ENCODE data around the gene PPP2R5B. TPM values are rescaled to one million over a fixed set of nuclear protein-coding genes. Genes with fewer than 3 reads are reported as not detected.

PPP2R5B gene
- total RNA-seq, 1 experiment from 2014 or later = 14.0 TPM

DNA sequence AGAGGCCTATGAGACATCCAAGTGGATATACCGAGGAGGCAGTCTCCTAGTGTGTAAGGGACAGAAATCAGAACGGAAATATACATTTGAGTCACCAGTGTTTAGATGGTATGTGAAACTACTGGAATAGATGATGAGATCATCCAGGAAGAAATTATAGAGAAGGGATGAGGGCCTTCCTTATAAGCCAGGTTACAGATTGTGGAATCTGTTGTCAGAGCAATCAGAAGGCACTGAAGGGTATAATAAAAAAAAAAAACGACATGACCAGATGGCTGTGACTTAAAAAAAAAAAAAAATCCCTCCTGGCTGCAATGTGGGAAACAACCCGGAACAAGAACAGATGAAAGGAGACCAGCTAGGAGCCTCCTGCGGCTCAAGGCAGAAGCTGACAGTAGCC lies 44.7 kb downstream of the PPP2R5B start:
- BruUV-seq (replicated peaks) = no TSS peak
- TF ChIP-seq SIN3A (IDR thresholded peaks at IDR 0.05; ENCODE audit: borderline replicate concordance, insufficient read depth, low read depth, low read length) (no peak), POLR2AphosphoS5 (IDR thresholded peaks at IDR 0.05; ENCODE audit: low read depth, low read length) (no peak), TCF7L2 (IDR thresholded peaks at IDR 0.05; ENCODE audit: low read depth, low read length) (no peak)
- TF ChIP-seq, protein P1, sequence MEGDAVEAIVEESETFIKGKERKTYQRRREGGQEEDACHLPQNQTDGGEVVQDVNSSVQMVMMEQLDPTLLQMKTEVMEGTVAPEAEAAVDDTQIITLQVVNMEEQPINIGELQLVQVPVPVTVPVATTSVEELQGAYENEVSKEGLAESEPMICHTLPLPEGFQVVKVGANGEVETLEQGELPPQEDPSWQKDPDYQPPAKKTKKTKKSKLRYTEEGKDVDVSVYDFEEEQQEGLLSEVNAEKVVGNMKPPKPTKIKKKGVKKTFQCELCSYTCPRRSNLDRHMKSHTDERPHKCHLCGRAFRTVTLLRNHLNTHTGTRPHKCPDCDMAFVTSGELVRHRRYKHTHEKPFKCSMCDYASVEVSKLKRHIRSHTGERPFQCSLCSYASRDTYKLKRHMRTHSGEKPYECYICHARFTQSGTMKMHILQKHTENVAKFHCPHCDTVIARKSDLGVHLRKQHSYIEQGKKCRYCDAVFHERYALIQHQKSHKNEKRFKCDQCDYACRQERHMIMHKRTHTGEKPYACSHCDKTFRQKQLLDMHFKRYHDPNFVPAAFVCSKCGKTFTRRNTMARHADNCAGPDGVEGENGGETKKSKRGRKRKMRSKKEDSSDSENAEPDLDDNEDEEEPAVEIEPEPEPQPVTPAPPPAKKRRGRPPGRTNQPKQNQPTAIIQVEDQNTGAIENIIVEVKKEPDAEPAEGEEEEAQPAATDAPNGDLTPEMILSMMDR (IDR thresholded peaks at IDR 0.05) = no peak
- TF ChIP-seq, protein P2, sequence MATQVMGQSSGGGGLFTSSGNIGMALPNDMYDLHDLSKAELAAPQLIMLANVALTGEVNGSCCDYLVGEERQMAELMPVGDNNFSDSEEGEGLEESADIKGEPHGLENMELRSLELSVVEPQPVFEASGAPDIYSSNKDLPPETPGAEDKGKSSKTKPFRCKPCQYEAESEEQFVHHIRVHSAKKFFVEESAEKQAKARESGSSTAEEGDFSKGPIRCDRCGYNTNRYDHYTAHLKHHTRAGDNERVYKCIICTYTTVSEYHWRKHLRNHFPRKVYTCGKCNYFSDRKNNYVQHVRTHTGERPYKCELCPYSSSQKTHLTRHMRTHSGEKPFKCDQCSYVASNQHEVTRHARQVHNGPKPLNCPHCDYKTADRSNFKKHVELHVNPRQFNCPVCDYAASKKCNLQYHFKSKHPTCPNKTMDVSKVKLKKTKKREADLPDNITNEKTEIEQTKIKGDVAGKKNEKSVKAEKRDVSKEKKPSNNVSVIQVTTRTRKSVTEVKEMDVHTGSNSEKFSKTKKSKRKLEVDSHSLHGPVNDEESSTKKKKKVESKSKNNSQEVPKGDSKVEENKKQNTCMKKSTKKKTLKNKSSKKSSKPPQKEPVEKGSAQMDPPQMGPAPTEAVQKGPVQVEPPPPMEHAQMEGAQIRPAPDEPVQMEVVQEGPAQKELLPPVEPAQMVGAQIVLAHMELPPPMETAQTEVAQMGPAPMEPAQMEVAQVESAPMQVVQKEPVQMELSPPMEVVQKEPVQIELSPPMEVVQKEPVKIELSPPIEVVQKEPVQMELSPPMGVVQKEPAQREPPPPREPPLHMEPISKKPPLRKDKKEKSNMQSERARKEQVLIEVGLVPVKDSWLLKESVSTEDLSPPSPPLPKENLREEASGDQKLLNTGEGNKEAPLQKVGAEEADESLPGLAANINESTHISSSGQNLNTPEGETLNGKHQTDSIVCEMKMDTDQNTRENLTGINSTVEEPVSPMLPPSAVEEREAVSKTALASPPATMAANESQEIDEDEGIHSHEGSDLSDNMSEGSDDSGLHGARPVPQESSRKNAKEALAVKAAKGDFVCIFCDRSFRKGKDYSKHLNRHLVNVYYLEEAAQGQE (IDR thresholded peaks at IDR 0.05; ENCODE audit: insufficient read depth in 1 of 2, low read depth in 2 of 2, low read length in 1 of 2) = no peak
- no peak overlapping the region for H3K27ac ChIP-seq (ENCODE audit: low read length)
- ChIA-PET CTCF (no interaction called here), POLR2A (interaction anchor here (0.6 kb wide), 1 partner anchor 66 kb away, joined by 3 read pairs; no protein-coding TSS in a partner anchor)
- H3K36me3 ChIP-seq (ENCODE audit: control insufficient read depth, insufficient read depth, low read length) = no peaks in the 10 kb centered on the region
- no peaks in the 10 kb centered on the region for H3K9me3 ChIP-seq (ENCODE audit: control insufficient read depth, insufficient read depth, low read depth, low read length)
- no peak overlapping the region for H3K4me3 ChIP-seq (ENCODE audit: low read depth in 2 of 2, low read length in 2 of 2)
- no peaks in the 10 kb centered on the region for H3K4me1 ChIP-seq (ENCODE audit: control insufficient read depth, insufficient read depth, low read length)
- no peaks in the 10 kb centered on the region for H3K27me3 ChIP-seq (ENCODE audit: control insufficient read depth, insufficient read depth, low read length)
- ATAC-seq = peak; percentile 50
- intact Hi-C loops (cut with micrococcal nuclease; ENCODE audit: unreplicated experiment) = no loop called here
- in situ Hi-C loops (cut with HindIII; ENCODE audit: low pct_unique_long_range_greater_than_20kb, low sequenced_read_pairs) = no loop called here
- DNase-seq (ENCODE audit: low read depth, low spot score) = peak; percentile 65

DNA sequence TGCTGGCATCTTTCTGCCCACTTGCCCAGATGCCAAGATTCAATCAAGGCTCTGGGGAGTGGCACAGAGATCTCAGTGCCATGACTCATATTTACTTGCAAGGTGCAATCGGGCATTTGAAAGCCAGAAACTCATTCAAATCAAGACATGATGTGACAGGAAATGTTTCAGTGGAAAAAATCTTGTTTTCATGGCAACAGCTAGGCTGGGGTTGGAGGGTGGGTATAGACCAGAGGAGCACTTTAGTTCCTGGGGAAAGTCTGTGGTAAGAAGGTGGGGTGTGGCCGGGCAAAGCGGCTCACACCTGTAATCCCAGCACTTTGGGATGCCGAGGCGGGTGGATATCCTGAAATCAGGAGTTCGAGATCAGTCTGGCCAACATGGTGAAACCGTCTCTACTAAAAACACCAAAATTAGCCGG lies 46.3 kb downstream of the PPP2R5B start:
- DNase-seq (ENCODE audit: low read depth, low spot score) (no peak), ATAC-seq (no peak)
- intact Hi-C loops (cut with micrococcal nuclease; ENCODE audit: unreplicated experiment) = no loop called here

More for the DNA sequence above, 46.3 kb downstream of the PPP2R5B start:
- in situ Hi-C loops (cut with HindIII; ENCODE audit: low pct_unique_long_range_greater_than_20kb, low sequenced_read_pairs) = no loop called here
- Histone ChIP-seq H3K9me3 (ENCODE audit: control insufficient read depth, insufficient read depth, low read depth, low read length) (no peaks in the 10 kb centered on the region), H3K4me3 (ENCODE audit: low read depth in 2 of 2, low read length in 2 of 2) (no peak overlapping the region), H3K4me1 (ENCODE audit: control insufficient read depth, insufficient read depth, low read length) (no peaks in the 10 kb centered on the region), H3K27me3 (ENCODE audit: control insufficient read depth, insufficient read depth, low read length) (no peaks in the 10 kb centered on the region), H3K27ac (ENCODE audit: low read length) (no peak overlapping the region), H3K36me3 (ENCODE audit: control insufficient read depth, insufficient read depth, low read length) (no peaks in the 10 kb centered on the region)
- TF ChIP-seq, protein P2 (IDR thresholded peaks at IDR 0.05; ENCODE audit: insufficient read depth in 1 of 2, low read depth in 2 of 2, low read length in 1 of 2) = no peak
- TF ChIP-seq TCF7L2 (IDR thresholded peaks at IDR 0.05; ENCODE audit: low read depth, low read length) (no peak), SIN3A (IDR thresholded peaks at IDR 0.05; ENCODE audit: borderline replicate concordance, insufficient read depth, low read depth, low read length) (no peak), POLR2AphosphoS5 (IDR thresholded peaks at IDR 0.05; ENCODE audit: low read depth, low read length) (no peak)
- TF ChIP-seq, protein P1 (IDR thresholded peaks at IDR 0.05) = no peak
- ChIA-PET POLR2A (no interaction called here), CTCF (interaction anchor here (0.6 kb wide), 1 partner anchor 14 kb away, joined by 11 read pairs; no protein-coding TSS in a partner anchor)
- BruUV-seq (replicated peaks) = no TSS peak

Measured in Panc1 (cell line).